ENCODE results near the gene CACUL1.
"Not testable (repeated sequence)": the region's sequence is repeated elsewhere in the genome, so short reads cannot be mapped to it uniquely, and the experiment has no call there.

The CACUL1 gene

DNA sequence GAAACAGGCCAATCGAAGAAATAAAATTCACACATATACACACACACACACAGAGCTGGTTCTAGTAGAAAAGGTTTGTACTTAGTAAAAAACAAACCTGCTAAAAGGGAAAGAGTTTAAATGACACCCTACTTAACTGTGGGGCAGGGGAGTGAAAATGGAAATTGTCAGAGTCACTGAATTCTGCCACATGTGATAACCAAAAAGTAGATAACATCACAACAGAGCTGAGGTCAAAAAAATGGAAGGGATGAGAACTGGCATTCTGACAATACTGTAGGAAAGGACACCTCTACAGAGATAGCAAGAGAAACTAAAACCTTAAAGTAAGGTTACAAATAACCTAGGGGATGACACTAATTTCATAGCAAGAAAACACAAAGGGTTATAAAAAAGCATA is 74.6 kb downstream of the CACUL1 start:
- Histone ChIP-seq H2AFZ (ENCODE audit: low read depth, low read length) (no peak overlapping the region), H3K9me3 (ENCODE audit: low read length) (no peaks in the 10 kb centered on the region), H3K4me1 (ENCODE audit: insufficient read depth, low read length) (no peaks in the 10 kb centered on the region), H3K27me3 (ENCODE audit: insufficient read depth, low read length) (no peaks in the 10 kb centered on the region), H3K36me3 (ENCODE audit: insufficient read depth, low read length) (peaks cover 36% of the 10 kb centered on the region), H3K4me3 (ENCODE audit: low read length) (no peak overlapping the region)

- H2AFZ ChIP-seq (ENCODE audit: low read depth, low read length) = no peak overlapping the region
- no peaks in the 10 kb centered on the region for H3K27me3 ChIP-seq (ENCODE audit: insufficient read depth, low read length)
- H3K36me3 ChIP-seq (ENCODE audit: insufficient read depth, low read length) = peaks cover 11% of the 10 kb centered on the region
- no peaks in the 10 kb centered on the region for H3K9me3 ChIP-seq (ENCODE audit: low read length)
- no peak overlapping the region for H3K4me3 ChIP-seq (ENCODE audit: low read length)
- peaks cover 11% of the 10 kb centered on the region for H3K4me1 ChIP-seq (ENCODE audit: insufficient read depth, low read length)
These were observed 80.4 kb downstream of the CACUL1 start for GRCh38 chr10:118674226-118674919.

- peaks cover 14% of the 10 kb centered on the region for H3K4me1 ChIP-seq (ENCODE audit: insufficient read depth, low read length)
- H3K27me3 ChIP-seq (ENCODE audit: insufficient read depth, low read length) = no peaks in the 10 kb centered on the region
- H2AFZ ChIP-seq (ENCODE audit: low read depth, low read length) = no peak overlapping the region
- no peak overlapping the region for H3K4me3 ChIP-seq (ENCODE audit: low read length)
- H3K9me3 ChIP-seq (ENCODE audit: low read length) = no peaks in the 10 kb centered on the region
- peaks cover 11% of the 10 kb centered on the region for H3K36me3 ChIP-seq (ENCODE audit: insufficient read depth, low read length)
These were observed 81.7 kb downstream of the CACUL1 start for GRCh38 chr10:118672766-118673715.

GRCh38 chr10:118672153-118672552 is 82.6 kb downstream of the CACUL1 start:
- H3K36me3 ChIP-seq (ENCODE audit: insufficient read depth, low read length) = peaks cover 11% of the 10 kb centered on the region

DNA sequence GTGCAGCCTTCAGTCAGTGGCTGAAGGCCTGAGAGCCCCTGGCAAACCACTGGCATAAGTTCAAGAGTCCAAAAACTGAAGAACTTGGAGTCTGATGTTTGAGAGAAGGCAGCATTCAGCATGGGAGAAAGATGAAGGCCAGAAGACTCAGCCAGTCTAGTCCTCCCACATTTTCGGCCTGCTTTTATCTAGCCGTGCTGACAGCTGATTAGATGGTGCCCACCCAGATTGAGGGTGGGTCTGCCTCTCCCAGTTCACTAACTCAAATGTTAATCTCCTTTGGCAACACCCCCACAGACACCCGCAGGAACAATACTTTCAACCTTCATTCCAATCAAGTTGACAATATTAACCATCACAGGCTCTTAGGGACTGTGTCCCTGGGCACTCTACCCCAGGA is 83.5 kb downstream of the CACUL1 start:
- peaks cover 11% of the 10 kb centered on the region for H3K36me3 ChIP-seq (ENCODE audit: insufficient read depth, low read length)
- H3K9me3 ChIP-seq (ENCODE audit: low read length); H3K27me3 ChIP-seq (ENCODE audit: insufficient read depth, low read length); H2AFZ ChIP-seq (ENCODE audit: low read depth, low read length); H3K4me3 ChIP-seq (ENCODE audit: low read length): not testable (repeated sequence)
- H3K4me1 ChIP-seq (ENCODE audit: insufficient read depth, low read length) = peaks cover 14% of the 10 kb centered on the region

More at GRCh38 chr10:118672153-118672552, 82.6 kb downstream of the CACUL1 start:
- Histone ChIP-seq H3K27me3 (ENCODE audit: insufficient read depth, low read length) (no peaks in the 10 kb centered on the region), H3K4me3 (ENCODE audit: low read length) (no peak overlapping the region), H2AFZ (ENCODE audit: low read depth, low read length) (no peak overlapping the region), H3K9me3 (ENCODE audit: low read length) (no peaks in the 10 kb centered on the region), H3K4me1 (ENCODE audit: insufficient read depth, low read length) (peaks cover 14% of the 10 kb centered on the region)

DNA sequence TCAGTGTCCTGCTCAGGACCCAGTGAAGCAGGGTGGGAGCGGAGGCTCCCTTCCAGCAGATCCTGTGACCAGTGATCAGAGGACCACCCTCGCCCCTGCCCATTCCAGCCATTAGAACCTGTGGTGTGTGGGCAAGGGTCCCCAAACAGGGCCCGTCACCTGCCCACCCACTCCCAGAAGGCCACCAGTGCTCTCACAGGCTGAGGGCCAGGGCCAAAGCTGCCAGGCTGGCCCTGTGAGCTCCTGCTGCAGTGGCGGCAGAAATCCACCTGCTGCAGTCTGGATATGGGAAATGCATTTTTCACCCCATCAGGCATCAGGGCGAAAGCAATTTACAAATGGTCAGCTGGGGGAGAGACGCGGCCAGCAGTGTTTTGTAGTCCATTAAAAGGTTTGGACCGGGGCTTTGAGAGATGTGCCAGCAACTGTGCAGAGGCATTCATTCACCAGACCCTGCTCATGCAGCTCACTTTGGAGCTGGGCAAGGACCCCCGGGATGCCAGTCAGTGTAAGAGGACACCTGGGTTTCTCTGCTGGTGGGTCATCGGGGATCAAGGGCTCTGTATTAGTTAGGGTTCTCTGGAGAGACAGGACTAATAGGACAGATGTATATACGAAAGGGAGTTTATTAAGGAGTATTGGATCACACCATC is 84.2 kb downstream of the CACUL1 start:
- H3K9me3 ChIP-seq (ENCODE audit: low read length) = no peaks in the 10 kb centered on the region
- peaks cover 10% of the 10 kb centered on the region for H3K36me3 ChIP-seq (ENCODE audit: insufficient read depth, low read length)
- peaks cover 14% of the 10 kb centered on the region for H3K4me1 ChIP-seq (ENCODE audit: insufficient read depth, low read length)
- H3K4me3 ChIP-seq (ENCODE audit: low read length) = no peak overlapping the region
- no peaks in the 10 kb centered on the region for H3K27me3 ChIP-seq (ENCODE audit: insufficient read depth, low read length)
- no peak overlapping the region for H2AFZ ChIP-seq (ENCODE audit: low read depth, low read length)

GRCh38 chr10:118669835-118670234 is 84.9 kb downstream of the CACUL1 start:
- H3K36me3 ChIP-seq (ENCODE audit: insufficient read depth, low read length) = peaks cover 4% of the 10 kb centered on the region

DNA sequence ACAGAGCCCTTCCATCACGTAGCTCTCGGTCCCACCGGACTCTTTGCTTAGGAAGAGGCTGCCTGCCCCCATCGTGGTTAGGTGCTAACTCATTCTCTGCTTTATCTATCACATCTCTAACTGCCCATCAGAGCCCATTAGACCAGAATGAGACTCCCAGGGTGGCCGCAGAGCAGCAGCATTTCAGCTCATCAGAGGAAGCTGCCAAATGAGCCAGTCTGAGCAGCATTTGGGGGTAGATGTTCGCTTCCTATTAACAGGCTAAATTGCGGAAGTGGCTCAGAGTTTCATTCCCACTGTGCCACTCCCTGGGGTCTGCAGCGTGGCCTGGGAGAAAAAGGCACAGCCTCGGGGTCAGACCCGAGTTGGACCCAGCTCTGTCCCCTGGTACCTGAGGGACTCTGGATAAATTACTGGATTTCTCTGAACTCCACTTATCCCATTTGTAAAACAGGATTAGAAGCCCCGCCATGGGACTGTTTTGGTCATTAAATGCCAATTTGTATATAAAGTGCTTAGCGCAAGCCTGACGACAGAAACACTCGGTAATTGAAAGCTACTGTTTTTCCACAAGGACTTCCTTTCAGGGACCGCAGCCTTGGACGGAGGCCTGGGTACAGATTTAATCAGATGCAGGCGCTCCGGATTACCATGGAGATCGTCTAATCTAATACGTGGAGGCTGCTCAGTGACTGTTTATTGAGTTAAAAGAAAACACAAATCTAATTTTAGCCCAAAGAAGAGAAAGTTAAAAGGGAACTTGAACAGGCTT is 85.6 kb downstream of the CACUL1 start:
- peaks cover 14% of the 10 kb centered on the region for H3K4me1 ChIP-seq (ENCODE audit: insufficient read depth, low read length)
- H3K9me3 ChIP-seq (ENCODE audit: low read length) = no peaks in the 10 kb centered on the region
- H3K4me3 ChIP-seq (ENCODE audit: low read length) = no peak overlapping the region
- no peak overlapping the region for H2AFZ ChIP-seq (ENCODE audit: low read depth, low read length)
- no peaks in the 10 kb centered on the region for H3K27me3 ChIP-seq (ENCODE audit: insufficient read depth, low read length)
- peaks cover 2% of the 10 kb centered on the region for H3K36me3 ChIP-seq (ENCODE audit: insufficient read depth, low read length)

More at GRCh38 chr10:118669835-118670234, 84.9 kb downstream of the CACUL1 start:
- no peak overlapping the region for H2AFZ ChIP-seq (ENCODE audit: low read depth, low read length)
- H3K27me3 ChIP-seq (ENCODE audit: insufficient read depth, low read length) = no peaks in the 10 kb centered on the region
- H3K9me3 ChIP-seq (ENCODE audit: low read length) = no peaks in the 10 kb centered on the region
- H3K4me3 ChIP-seq (ENCODE audit: low read length) = no peak overlapping the region
- peaks cover 14% of the 10 kb centered on the region for H3K4me1 ChIP-seq (ENCODE audit: insufficient read depth, low read length)

GRCh38 chr10:118668228-118668952 is 86.4 kb downstream of the CACUL1 start:
- Histone ChIP-seq H2AFZ (ENCODE audit: low read depth, low read length) (no peak overlapping the region), H3K4me1 (ENCODE audit: insufficient read depth, low read length) (peaks cover 14% of the 10 kb centered on the region), H3K9me3 (ENCODE audit: low read length) (no peaks in the 10 kb centered on the region), H3K36me3 (ENCODE audit: insufficient read depth, low read length) (no peaks in the 10 kb centered on the region), H3K27me3 (ENCODE audit: insufficient read depth, low read length) (no peaks in the 10 kb centered on the region), H3K4me3 (ENCODE audit: low read length) (no peak overlapping the region)

DNA sequence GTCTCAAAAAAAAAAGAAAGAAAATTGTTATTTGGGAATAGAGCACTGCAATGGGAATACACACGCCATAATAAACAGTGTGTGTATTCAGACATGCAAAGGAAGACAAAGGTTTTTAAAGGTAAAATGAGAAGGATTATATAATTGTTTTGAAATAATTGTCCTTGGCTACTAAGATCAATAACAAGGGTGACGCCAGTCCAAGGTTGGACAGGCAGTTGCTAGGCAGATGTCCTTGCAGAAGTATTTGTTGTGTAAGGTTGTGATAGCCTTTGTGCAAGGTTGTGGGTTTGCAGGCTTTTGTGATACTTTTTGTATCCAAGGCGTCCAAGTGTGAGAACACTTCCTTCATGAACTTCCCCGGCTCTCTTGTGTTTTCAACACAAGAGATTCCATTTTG is 87.0 kb downstream of the CACUL1 start:
- no peaks in the 10 kb centered on the region for H3K36me3 ChIP-seq (ENCODE audit: insufficient read depth, low read length)
- H3K4me1 ChIP-seq (ENCODE audit: insufficient read depth, low read length) = peaks cover 14% of the 10 kb centered on the region
- no peaks in the 10 kb centered on the region for H3K9me3 ChIP-seq (ENCODE audit: low read length)
- H2AFZ ChIP-seq (ENCODE audit: low read depth, low read length) = no peak overlapping the region
- H3K4me3 ChIP-seq (ENCODE audit: low read length) = no peak overlapping the region
- no peaks in the 10 kb centered on the region for H3K27me3 ChIP-seq (ENCODE audit: insufficient read depth, low read length)

DNA sequence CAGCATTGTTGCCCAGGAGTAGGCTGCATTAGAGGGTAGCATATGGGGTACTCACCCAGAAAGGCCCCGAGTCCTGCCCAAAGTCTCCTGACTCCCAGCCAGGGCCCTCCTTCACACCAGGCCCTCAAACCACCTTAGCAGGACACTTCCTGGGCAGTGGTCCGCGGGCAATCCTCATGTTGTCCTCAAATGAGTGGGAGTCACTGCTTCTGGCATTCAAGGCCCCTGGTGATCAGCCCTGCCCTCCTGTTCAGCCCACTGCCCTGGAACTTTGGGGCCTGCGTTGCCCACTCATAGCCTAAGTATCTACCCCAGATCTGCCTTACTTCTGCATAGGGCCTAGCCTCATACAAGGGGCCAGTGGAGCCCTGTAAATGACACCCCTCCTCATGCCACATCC is 88.4 kb downstream of the CACUL1 start:
- H3K27me3 ChIP-seq (ENCODE audit: insufficient read depth, low read length) = no peaks in the 10 kb centered on the region
- H3K4me1 ChIP-seq (ENCODE audit: insufficient read depth, low read length) = peaks cover 14% of the 10 kb centered on the region

DNA sequence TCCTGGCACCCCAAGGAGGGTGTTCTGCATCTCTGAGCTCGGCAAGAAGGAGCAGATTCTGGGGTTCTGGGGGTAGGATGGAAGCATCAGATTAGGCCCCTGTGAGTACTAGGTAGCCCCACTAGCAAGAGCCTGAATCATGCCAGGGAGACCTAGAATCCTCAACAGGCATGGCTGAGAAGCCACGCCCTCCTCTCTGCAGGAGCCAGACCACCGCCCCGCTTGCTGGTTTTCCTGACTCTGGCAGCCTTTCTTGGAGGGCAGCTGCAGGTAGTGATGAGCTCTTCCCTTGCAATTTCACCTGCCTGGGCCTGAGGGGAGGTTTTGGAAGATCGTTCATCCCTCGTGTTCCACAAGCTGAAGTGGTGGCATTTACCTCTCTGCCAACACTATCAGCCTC is 90.4 kb downstream of the CACUL1 start:
- no peak overlapping the region for H2AFZ ChIP-seq (ENCODE audit: low read depth, low read length)
- no peaks in the 10 kb centered on the region for H3K27me3 ChIP-seq (ENCODE audit: insufficient read depth, low read length)
- peaks cover 3% of the 10 kb centered on the region for H3K4me1 ChIP-seq (ENCODE audit: insufficient read depth, low read length)
- H3K4me3 ChIP-seq (ENCODE audit: low read length) = no peak overlapping the region
- H3K9me3 ChIP-seq (ENCODE audit: low read length) = no peaks in the 10 kb centered on the region
- no peaks in the 10 kb centered on the region for H3K36me3 ChIP-seq (ENCODE audit: insufficient read depth, low read length)

More for the DNA sequence above, 88.4 kb downstream of the CACUL1 start:
- H3K4me3 ChIP-seq (ENCODE audit: low read length) = no peak overlapping the region
- H3K9me3 ChIP-seq (ENCODE audit: low read length) = no peaks in the 10 kb centered on the region
- H2AFZ ChIP-seq (ENCODE audit: low read depth, low read length) = no peak overlapping the region
- no peaks in the 10 kb centered on the region for H3K36me3 ChIP-seq (ENCODE audit: insufficient read depth, low read length)

Data from neuron (in vitro differentiated cells).